ENCODE measurements around the gene DNAI2.
"Not testable (repeated sequence)": the region's sequence is repeated elsewhere in the genome, so short reads cannot be mapped to it uniquely, and the experiment has no call there.

Gene DNAI2

DNA sequence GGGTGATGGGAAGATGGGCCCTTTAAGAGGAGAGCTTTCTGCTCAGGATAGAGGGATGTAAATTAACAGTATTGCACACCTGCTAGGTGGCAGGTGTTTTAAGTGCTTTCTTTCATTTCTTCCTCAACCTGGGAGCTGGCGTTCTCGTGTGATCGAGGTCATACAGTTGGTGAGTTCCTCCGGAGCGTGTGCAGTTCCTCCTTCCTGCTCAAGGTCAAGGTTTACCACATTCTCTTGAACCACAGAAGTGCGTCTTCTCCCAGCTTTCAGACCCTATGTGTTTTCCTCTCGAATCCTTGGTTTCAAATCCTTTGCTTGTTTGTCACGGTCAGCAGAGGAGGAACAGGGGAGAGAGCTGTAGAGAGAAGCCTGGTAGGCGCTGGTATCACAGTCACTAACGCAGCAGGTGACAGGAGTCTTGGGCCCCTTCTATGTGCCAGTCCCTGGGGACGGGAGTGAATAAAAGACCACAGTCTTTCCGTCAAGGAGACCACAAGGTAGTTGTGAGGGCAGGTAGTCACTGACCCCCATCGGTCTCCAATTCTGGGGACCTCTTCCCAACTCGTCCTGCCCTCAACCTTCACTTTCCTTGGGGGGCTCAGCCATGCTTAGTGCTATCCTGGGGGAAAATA lies 791 bp downstream of the DNAI2 start:
- DNase-seq (ENCODE audit: low read depth in 2 of 2) = no peak

DNA sequence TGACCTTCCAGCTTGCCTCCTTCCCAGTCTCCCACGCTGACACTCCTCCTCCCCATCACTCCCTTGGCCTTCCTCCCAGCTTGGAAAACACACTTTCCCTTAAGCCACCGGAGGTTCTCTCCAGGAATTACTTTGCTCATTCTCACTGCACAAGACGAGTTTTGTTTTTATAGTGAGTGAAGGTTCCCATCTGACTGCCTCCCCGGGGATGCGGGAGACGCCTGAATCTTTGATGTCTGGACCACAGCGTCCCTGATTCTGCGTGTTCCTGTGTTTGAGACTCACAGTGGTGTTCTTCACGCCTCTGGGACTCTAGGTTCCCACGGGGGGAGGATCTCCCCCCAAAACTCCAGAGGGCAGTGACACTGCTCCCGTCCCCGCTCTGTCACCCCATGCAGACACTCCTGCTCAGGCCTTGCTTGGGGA lies 2.0 kb downstream of the DNAI2 start:
- DNase-seq (ENCODE audit: low read depth in 2 of 2) = no peak

- DNase-seq (ENCODE audit: low read depth in 2 of 2) = no peak
These were observed 2.5 kb downstream of the DNAI2 start for GRCh38 chr17:74276541-74277009.

- DNase-seq (ENCODE audit: low read depth in 2 of 2) = no peak
These were observed 3.9 kb downstream of the DNAI2 start for GRCh38 chr17:74277935-74278334.

- DNase-seq (ENCODE audit: low read depth in 2 of 2) = not testable (repeated sequence)
These were observed 5.6 kb downstream of the DNAI2 start for GRCh38 chr17:74279617-74280016.

- DNase-seq (ENCODE audit: low read depth in 2 of 2) = peak; percentile 42 to 51
These were observed 6.1 kb downstream of the DNAI2 start for GRCh38 chr17:74280093-74280513.

DNA sequence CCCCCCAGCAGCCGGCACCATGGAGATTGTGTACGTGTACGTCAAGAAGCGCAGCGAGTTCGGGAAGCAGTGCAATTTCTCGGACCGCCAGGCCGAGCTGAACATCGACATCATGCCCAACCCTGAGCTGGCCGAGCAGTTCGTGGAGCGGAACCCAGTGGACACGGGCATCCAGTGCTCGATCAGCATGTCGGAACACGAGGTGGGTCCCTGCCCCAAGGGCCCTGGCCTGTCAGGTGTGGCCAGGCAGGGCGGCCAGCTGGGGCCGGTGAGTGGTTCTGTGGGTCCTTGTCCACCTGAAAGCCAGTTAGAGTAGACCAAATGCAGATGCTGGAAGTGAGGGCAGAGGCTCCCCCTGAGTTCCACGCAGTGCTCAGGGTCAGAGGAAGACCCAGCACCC lies 7.8 kb downstream of the DNAI2 start:
- no peak for DNase-seq (ENCODE audit: low read depth in 2 of 2)

GRCh38 chr17:74282274-74282586 lies 8.2 kb downstream of the DNAI2 start:
- not testable (repeated sequence) for DNase-seq (ENCODE audit: low read depth in 2 of 2)

DNA sequence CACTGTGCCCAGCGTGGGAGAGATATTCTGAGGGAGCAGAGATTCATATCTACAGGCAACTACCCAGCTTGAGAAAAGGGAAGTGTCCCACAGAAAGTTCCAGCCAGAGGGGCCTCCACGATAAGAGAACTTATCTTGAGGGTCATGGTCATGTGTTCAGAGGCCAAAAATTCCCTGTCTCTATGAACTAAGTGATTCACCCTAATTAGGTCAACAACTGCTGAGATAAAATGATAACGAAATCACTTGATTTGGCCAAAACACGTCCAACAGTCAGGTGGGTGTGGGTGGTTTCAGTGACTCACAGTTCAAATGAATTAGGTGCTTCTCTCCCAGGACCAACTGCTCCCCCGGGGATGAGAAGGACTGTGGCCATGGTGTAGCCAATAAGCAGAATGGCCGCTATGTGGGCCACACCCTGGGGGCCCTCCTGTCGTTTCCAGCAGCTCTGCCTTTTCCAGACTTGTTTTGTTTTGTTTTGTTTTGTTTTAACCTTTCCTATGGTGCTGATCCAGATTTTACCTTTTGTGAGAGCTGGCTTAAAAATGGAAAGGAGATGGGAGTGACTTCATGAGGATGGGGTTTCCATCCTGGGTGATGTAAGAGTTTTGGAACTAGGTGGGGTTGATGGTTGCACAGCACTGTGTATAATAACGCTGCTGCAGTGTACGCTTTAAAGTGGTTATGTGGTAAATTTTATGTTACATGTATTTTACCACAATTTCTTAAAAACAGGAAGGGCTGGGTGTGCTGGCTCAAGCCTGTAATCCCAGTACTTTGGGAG lies 8.7 kb downstream of the DNAI2 start:
- peak; percentile 46 to 61 for DNase-seq (ENCODE audit: low read depth in 2 of 2)

DNA sequence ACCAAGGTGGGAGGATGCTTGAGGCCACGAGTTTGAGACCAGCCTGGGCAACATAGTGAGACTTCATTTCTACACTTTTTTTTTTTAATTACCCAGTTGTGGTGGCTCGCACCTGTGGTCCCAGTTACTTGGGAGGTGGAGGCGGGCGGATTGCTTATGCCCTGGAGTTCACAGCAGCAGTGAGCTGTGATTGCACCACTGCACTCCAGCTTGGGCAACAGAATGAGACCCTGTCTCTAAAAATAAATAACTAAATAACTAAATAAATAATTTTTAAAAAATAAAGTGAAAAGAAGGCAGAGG lies 9.3 kb downstream of the DNAI2 start:
- DNase-seq (ENCODE audit: low read depth in 2 of 2) = peak in 1 of 2 donors; percentile 40

- no peak for DNase-seq (ENCODE audit: low read depth in 2 of 2)
These were observed 13.1 kb downstream of the DNAI2 start for GRCh38 chr17:74287031-74287602.

GRCh38 chr17:74288785-74289184 lies 14.8 kb downstream of the DNAI2 start:
- DNase-seq (ENCODE audit: low read depth in 2 of 2) = peak in 1 of 2 donors; percentile 30

DNA sequence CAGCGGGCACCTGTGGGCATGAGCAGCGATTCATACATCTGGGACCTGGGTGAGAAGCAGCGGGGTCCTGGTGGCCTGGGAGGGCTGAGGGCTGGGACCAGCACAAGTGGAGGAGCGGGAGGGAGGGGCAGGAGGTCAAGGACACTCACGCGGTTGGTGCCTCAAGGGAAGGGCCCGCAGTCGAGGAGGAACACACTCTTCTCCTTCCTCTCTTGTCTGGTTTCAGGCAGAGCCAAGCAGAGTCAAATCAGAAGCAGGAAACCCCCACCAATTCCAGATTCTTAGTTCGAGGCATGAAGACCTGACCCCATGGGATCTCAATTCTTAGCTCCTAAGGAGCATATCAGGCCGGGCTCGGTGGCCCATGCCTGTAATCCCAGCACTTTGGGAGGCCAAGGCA lies 15.7 kb downstream of the DNAI2 start:
- no peak for DNase-seq (ENCODE audit: low read depth in 2 of 2)

- DNase-seq (ENCODE audit: low read depth in 2 of 2) = no peak
These were observed 16.3 kb downstream of the DNAI2 start for GRCh38 chr17:74290340-74290739.

DNA sequence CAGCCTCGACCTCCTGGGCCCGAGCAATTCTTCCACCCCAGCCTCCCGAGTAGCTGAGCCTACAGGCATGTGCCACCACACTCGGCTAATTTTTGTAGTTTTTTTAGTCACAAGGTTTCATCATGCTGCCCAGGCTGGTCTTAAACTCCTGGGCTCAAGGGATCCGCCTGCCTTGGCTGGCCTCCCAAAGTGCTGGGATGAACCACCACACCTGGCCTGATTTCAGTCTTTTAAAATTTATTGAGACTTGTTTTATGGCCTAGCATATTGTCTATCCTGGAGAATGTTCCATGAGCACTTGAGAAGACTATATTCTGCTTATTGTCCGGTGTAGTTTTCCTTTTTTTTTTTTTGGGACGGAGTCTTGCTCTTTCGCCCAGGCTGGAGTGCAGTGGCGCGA lies 18.5 kb downstream of the DNAI2 start:
- no peak for DNase-seq (ENCODE audit: low read depth in 2 of 2)

GRCh38 chr17:74295625-74296547 lies 21.9 kb downstream of the DNAI2 start:
- DNase-seq (ENCODE audit: low read depth in 2 of 2) = no peak

GRCh38 chr17:74296548-74296936 lies 22.5 kb downstream of the DNAI2 start:
- no peak for DNase-seq (ENCODE audit: low read depth in 2 of 2)

GRCh38 chr17:74297941-74298340 lies 23.9 kb downstream of the DNAI2 start:
- DNase-seq (ENCODE audit: low read depth in 2 of 2) = peak in 1 of 2 donors; percentile 45

DNA sequence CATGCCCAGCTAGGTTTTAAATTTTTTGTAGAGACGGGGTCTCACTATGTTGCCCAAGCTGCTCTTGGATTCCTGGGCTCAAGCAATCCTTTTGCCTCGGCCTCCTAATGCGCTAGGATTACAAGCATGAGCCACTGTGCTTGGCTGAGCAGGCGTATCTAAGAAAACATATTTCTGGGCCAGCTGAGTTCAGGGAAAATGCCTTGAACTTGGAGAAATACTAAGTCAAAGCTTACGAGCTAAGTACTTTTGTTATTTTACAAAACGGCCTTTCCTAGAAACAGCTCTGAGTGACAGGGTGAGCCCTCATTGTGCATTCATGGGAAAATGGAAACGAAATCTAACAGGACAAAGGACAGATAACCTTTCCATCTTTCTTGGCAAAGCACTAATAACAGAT lies 24.7 kb downstream of the DNAI2 start:
- no peak for DNase-seq (ENCODE audit: low read depth in 2 of 2)

- no peak for DNase-seq (ENCODE audit: low read depth in 2 of 2)
These were observed 25.4 kb downstream of the DNAI2 start for GRCh38 chr17:74299226-74300009.

DNA sequence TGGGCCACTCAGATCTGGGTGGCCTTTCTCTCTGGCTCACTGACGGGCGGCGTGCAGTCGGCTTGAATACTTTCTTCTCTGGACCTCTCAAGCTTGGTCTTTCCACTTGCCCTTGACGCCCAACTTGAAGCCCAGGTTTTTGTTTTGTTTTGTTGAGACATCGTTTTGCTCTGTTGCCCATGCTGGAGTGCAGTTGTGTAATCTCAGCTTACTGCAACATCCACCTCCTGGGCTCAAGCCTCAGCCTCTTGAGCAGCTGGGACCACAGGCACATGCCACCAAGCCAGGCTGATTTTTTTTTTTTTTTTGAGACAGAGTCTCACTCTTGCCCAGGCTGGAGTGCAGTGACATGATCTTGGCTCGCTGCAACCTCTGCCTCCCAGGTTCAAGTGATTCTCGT lies 29.3 kb downstream of the DNAI2 start:
- no peak for DNase-seq (ENCODE audit: low read depth in 2 of 2)

Data from stimulated activated CD8-positive, alpha-beta memory T cell treated with anti-CD3 and anti-CD28 coated beads, Interleukin-2, amount 100 ng/mL, for 48 hours (primary cell).